ENCODE data around the gene EPB41L4A.

The EPB41L4A gene

GRCh38 chr5:112192866-112193265, 226.2 kb downstream of the EPB41L4A start:
- Histone ChIP-seq H3K27me3 (ENCODE audit: control insufficient read depth in 1 of 2, insufficient read depth in 2 of 2, low read length in 2 of 2) (no peaks in the 10 kb centered on the region), H3K9me3 (ENCODE audit: control insufficient read depth in 2 of 2, low read length in 2 of 2) (no peaks in the 10 kb centered on the region), H3K9ac (ENCODE audit: low read length in 2 of 2) (no peak overlapping the region), H3K36me3 (ENCODE audit: control insufficient read depth in 2 of 2, insufficient read depth in 2 of 2, low read length in 2 of 2) (no peaks in the 10 kb centered on the region), H3K4me1 (ENCODE audit: control insufficient read depth, insufficient read depth, low read length) (no peaks in the 10 kb centered on the region), H3K27ac (ENCODE audit: low read length) (no peak overlapping the region), H3K4me3 (ENCODE audit: low read length in 2 of 2) (no peak overlapping the region)

GRCh38 chr5:112192072-112192471, 227.0 kb downstream of the EPB41L4A start:
- no peaks in the 10 kb centered on the region for H3K9me3 ChIP-seq (ENCODE audit: control insufficient read depth in 2 of 2, low read length in 2 of 2)
- H3K36me3 ChIP-seq (ENCODE audit: control insufficient read depth in 2 of 2, insufficient read depth in 2 of 2, low read length in 2 of 2) = no peaks in the 10 kb centered on the region
- no peak overlapping the region for H3K4me3 ChIP-seq (ENCODE audit: low read length in 2 of 2)
- H3K27me3 ChIP-seq (ENCODE audit: control insufficient read depth in 1 of 2, insufficient read depth in 2 of 2, low read length in 2 of 2) = no peaks in the 10 kb centered on the region
- no peaks in the 10 kb centered on the region for H3K4me1 ChIP-seq (ENCODE audit: control insufficient read depth, insufficient read depth, low read length)
- no peak overlapping the region for H3K9ac ChIP-seq (ENCODE audit: low read length in 2 of 2)
- H3K27ac ChIP-seq (ENCODE audit: low read length) = no peak overlapping the region

- Histone ChIP-seq H3K9ac (ENCODE audit: low read length in 2 of 2) (no peak overlapping the region), H3K27me3 (ENCODE audit: control insufficient read depth in 1 of 2, insufficient read depth in 2 of 2, low read length in 2 of 2) (no peaks in the 10 kb centered on the region), H3K36me3 (ENCODE audit: control insufficient read depth in 2 of 2, insufficient read depth in 2 of 2, low read length in 2 of 2) (no peaks in the 10 kb centered on the region), H3K4me3 (ENCODE audit: low read length in 2 of 2) (no peak overlapping the region), H3K27ac (ENCODE audit: low read length) (no peak overlapping the region), H3K9me3 (ENCODE audit: control insufficient read depth in 2 of 2, low read length in 2 of 2) (no peaks in the 10 kb centered on the region), H3K4me1 (ENCODE audit: control insufficient read depth, insufficient read depth, low read length) (no peaks in the 10 kb centered on the region)
Observed at GRCh38 chr5:112189391-112189790, 229.7 kb downstream of the EPB41L4A start.

GRCh38 chr5:112186401-112186990, 232.6 kb downstream of the EPB41L4A start:
- no peak overlapping the region for H3K27ac ChIP-seq (ENCODE audit: low read length)

GRCh38 chr5:112183874-112184273, 235.2 kb downstream of the EPB41L4A start:
- H3K36me3 ChIP-seq (ENCODE audit: control insufficient read depth in 2 of 2, insufficient read depth in 2 of 2, low read length in 2 of 2) = no peaks in the 10 kb centered on the region
- no peaks in the 10 kb centered on the region for H3K4me1 ChIP-seq (ENCODE audit: control insufficient read depth, insufficient read depth, low read length)
- H3K4me3 ChIP-seq (ENCODE audit: low read length in 2 of 2) = no peak overlapping the region
- H3K9ac ChIP-seq (ENCODE audit: low read length in 2 of 2) = no peak overlapping the region
- no peak overlapping the region for H3K27ac ChIP-seq (ENCODE audit: low read length)
- H3K9me3 ChIP-seq (ENCODE audit: control insufficient read depth in 2 of 2, low read length in 2 of 2) = no peaks in the 10 kb centered on the region
- H3K27me3 ChIP-seq (ENCODE audit: control insufficient read depth in 1 of 2, insufficient read depth in 2 of 2, low read length in 2 of 2) = no peaks in the 10 kb centered on the region

More at GRCh38 chr5:112186401-112186990, 232.6 kb downstream of the EPB41L4A start:
- Histone ChIP-seq H3K27me3 (ENCODE audit: control insufficient read depth in 1 of 2, insufficient read depth in 2 of 2, low read length in 2 of 2) (no peaks in the 10 kb centered on the region), H3K4me3 (ENCODE audit: low read length in 2 of 2) (no peak overlapping the region), H3K36me3 (ENCODE audit: control insufficient read depth in 2 of 2, insufficient read depth in 2 of 2, low read length in 2 of 2) (no peaks in the 10 kb centered on the region), H3K9ac (ENCODE audit: low read length in 2 of 2) (no peak overlapping the region), H3K9me3 (ENCODE audit: control insufficient read depth in 2 of 2, low read length in 2 of 2) (no peaks in the 10 kb centered on the region), H3K4me1 (ENCODE audit: control insufficient read depth, insufficient read depth, low read length) (no peaks in the 10 kb centered on the region)

- Histone ChIP-seq H3K9ac (ENCODE audit: low read length in 2 of 2) (no peak overlapping the region), H3K4me3 (ENCODE audit: low read length in 2 of 2) (no peak overlapping the region), H3K27me3 (ENCODE audit: control insufficient read depth in 1 of 2, insufficient read depth in 2 of 2, low read length in 2 of 2) (no peaks in the 10 kb centered on the region), H3K9me3 (ENCODE audit: control insufficient read depth in 2 of 2, low read length in 2 of 2) (no peaks in the 10 kb centered on the region), H3K36me3 (ENCODE audit: control insufficient read depth in 2 of 2, insufficient read depth in 2 of 2, low read length in 2 of 2) (no peaks in the 10 kb centered on the region), H3K27ac (ENCODE audit: low read length) (no peak overlapping the region), H3K4me1 (ENCODE audit: control insufficient read depth, insufficient read depth, low read length) (no peaks in the 10 kb centered on the region)
Observed at GRCh38 chr5:112183103-112183711, 235.9 kb downstream of the EPB41L4A start.

GRCh38 chr5:112179290-112179689, 239.8 kb downstream of the EPB41L4A start:
- no peak overlapping the region for H3K9ac ChIP-seq (ENCODE audit: low read length in 2 of 2)
- H3K27me3 ChIP-seq (ENCODE audit: control insufficient read depth in 1 of 2, insufficient read depth in 2 of 2, low read length in 2 of 2) = no peaks in the 10 kb centered on the region
- no peak overlapping the region for H3K27ac ChIP-seq (ENCODE audit: low read length)
- no peak overlapping the region for H3K4me3 ChIP-seq (ENCODE audit: low read length in 2 of 2)
- no peaks in the 10 kb centered on the region for H3K4me1 ChIP-seq (ENCODE audit: control insufficient read depth, insufficient read depth, low read length)
- H3K36me3 ChIP-seq (ENCODE audit: control insufficient read depth in 2 of 2, insufficient read depth in 2 of 2, low read length in 2 of 2) = no peaks in the 10 kb centered on the region
- H3K9me3 ChIP-seq (ENCODE audit: control insufficient read depth in 2 of 2, low read length in 2 of 2) = no peaks in the 10 kb centered on the region

GRCh38 chr5:112174959-112175594, 244.0 kb downstream of the EPB41L4A start:
- Histone ChIP-seq H3K36me3 (ENCODE audit: control insufficient read depth in 2 of 2, insufficient read depth in 2 of 2, low read length in 2 of 2) (peaks cover 0 to 2% of the 10 kb centered on the region in 2 donors), H3K27ac (ENCODE audit: low read length) (no peak overlapping the region), H3K27me3 (ENCODE audit: control insufficient read depth in 1 of 2, insufficient read depth in 2 of 2, low read length in 2 of 2) (no peaks in the 10 kb centered on the region), H3K4me3 (ENCODE audit: low read length in 2 of 2) (no peak overlapping the region), H3K9me3 (ENCODE audit: control insufficient read depth in 2 of 2, low read length in 2 of 2) (no peaks in the 10 kb centered on the region), H3K9ac (ENCODE audit: low read length in 2 of 2) (no peak overlapping the region), H3K4me1 (ENCODE audit: control insufficient read depth, insufficient read depth, low read length) (no peaks in the 10 kb centered on the region)

- Histone ChIP-seq H3K36me3 (ENCODE audit: control insufficient read depth in 2 of 2, insufficient read depth in 2 of 2, low read length in 2 of 2) (peaks cover 19 to 27% of the 10 kb centered on the region in 2 donors), H3K27ac (ENCODE audit: low read length) (no peak overlapping the region), H3K4me1 (ENCODE audit: control insufficient read depth, insufficient read depth, low read length) (peaks cover 6% of the 10 kb centered on the region)
Observed at GRCh38 chr5:112165897-112166737, 253.0 kb downstream of the EPB41L4A start.

GRCh38 chr5:112165399-112165798, 253.7 kb downstream of the EPB41L4A start:
- Histone ChIP-seq H3K4me1 (ENCODE audit: control insufficient read depth, insufficient read depth, low read length) (peaks cover 8% of the 10 kb centered on the region), H3K36me3 (ENCODE audit: control insufficient read depth in 2 of 2, insufficient read depth in 2 of 2, low read length in 2 of 2) (peaks cover 19 to 25% of the 10 kb centered on the region in 2 donors), H3K9ac (ENCODE audit: low read length in 2 of 2) (no peak overlapping the region), H3K27me3 (ENCODE audit: control insufficient read depth in 1 of 2, insufficient read depth in 2 of 2, low read length in 2 of 2) (no peaks in the 10 kb centered on the region), H3K27ac (ENCODE audit: low read length) (no peak overlapping the region), H3K4me3 (ENCODE audit: low read length in 2 of 2) (no peak overlapping the region), H3K9me3 (ENCODE audit: control insufficient read depth in 2 of 2, low read length in 2 of 2) (no peaks in the 10 kb centered on the region)

More at GRCh38 chr5:112165897-112166737, 253.0 kb downstream of the EPB41L4A start:
- no peak overlapping the region for H3K9ac ChIP-seq (ENCODE audit: low read length in 2 of 2)
- no peak overlapping the region for H3K4me3 ChIP-seq (ENCODE audit: low read length in 2 of 2)
- H3K9me3 ChIP-seq (ENCODE audit: control insufficient read depth in 2 of 2, low read length in 2 of 2) = no peaks in the 10 kb centered on the region
- no peaks in the 10 kb centered on the region for H3K27me3 ChIP-seq (ENCODE audit: control insufficient read depth in 1 of 2, insufficient read depth in 2 of 2, low read length in 2 of 2)
